ENCODE results near the gene STAC2.

STAC2 gene

DNA sequence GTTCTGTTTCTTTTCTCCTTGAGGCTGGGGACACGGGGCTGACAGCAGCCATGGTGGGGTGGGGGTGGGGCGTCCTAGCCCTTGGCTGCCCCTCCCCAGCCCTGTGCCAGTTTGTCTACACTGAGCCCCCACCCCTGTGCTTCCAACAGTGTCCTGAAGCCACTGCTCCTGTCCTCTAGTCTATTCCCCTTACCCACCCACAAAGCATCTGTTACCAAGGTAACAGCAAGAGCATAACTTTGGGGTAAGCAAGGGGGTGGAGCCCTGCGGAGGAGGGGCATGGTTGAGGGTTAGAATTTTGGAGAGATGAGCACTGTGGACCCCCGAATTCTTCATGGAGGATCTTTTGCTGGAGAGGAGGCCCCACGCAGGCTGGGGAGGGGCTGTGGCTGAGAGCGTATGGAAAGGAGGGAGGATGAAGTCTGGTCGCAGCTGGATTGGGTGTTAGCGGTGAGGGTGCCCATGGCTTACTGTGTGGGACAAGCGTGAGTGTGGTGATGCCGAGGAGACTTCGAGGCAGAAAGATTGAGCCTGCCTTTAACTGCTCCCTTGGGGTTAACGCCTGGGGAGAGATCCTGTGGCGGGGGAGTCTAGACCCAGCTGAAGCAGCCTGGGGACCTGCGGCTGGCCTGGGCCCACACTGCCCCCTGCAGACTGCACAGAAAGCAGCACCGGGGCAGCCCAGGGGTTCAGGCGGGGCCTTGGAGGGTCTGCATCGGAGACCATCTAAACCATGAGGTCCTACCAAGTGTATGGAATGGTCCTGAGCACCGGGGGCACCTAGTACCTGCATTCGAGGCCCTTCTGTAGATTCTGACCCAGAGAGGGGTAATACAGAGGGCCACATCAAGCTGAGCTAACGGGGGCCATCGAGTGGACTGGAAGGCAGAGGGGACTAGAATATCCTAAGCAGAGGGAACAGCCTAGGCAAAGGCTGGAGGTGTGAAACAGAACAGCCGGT lies 6.1 kb upstream of the STAC2 start:
- peak; percentile 34 to 56 for DNase-seq

DNA sequence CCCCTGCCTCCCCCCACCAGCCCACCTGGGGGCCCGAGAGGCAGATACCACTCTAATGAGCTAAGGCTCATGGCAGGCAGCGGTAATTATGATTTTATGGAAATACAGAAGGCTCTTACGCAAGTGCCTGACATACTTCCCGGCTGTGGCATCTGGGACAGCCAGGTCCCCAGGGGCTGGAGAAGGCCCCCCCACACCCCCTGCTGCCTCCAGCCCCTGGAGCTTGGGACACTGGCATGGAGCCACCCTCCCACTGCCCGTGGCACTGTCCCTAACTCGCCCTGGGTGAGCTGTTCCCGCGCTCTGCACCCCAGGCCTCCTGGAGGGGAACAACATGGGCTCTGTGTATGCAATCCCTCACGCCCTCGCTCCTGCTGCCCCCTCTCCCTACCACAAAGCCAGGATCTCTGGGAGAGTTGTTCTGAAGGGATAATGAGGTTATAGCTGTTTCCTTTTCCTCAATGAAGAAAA lies 5.4 kb upstream of the STAC2 start:
- no peak for DNase-seq

DNA sequence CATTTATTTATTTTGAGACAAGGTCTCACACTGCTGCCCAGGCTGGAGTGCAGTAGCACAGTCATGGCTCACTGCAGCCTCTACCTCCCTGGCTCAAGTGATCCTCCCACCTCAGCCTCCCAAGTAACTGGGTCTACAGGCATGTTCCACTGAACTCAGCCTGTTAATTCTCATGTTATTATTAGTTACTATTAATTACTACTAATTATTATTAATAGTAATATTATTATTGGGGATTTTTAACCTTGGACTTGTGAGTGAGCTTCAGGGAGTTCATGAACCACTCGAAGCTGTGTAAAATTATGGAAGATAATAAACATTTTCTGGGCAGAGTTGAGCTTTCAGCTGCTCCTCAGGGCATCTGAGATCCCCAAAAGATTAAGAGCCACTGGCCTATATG lies 4.6 kb upstream of the STAC2 start:
- no peak for DNase-seq

DNA sequence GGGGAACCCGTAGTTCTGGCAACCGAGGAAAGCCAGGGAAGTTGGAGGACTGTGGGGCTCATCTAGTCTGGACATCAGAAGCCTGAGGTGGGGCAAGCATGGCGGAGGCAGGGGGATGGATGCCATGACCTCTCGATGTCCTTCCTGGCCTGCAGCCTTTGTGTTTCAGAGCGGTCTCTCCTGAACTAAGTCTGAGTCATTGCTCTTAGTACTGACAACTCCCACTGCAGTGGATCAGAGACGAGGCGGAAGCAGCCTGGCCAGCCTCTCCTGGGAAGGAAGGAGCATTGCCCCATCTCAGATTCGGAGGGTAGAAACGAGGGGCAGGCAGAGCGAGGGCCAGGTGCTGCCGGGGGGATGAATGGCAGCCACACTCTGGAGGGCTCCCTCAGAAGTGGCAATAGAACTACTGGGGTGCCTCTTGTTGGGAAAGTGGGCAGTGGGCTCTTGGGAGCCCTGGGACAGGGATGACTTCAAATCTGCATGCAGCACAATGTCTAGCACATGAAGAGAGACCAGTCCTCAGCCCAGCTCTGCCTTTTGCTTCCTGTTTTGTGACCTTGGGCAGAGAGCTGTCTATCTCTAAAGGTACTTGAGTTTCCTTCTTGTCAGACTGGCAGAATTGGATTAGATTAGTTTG lies 3.6 kb upstream of the STAC2 start:
- DNase-seq: no peak

DNA sequence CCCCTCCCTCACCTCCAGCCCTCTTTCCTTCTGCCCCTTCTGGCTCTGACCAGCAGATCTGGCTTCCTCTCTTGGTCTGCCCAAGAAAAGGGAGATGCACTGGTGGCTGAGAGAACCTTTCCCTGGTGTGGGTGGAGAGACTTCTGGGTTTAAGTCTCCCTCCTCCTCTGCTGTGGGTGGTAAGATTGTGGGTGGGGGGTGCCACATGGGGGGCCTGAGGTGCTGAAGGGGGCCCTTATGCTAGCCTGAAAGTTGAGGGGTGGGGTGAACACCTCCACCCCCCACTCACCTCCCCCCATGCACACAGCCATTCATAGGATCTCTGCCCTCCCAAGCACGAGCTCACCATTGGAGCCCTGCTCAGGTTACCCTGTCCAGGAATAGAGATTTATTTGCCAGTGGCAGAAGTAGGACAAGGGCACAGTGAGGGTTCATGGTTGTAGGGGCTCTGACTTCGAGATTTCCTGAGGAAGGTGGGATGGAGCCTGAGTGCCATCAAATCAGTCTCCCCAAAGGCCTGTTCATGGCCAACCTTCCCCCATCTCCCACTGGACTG lies 1.7 kb upstream of the STAC2 start:
- DNase-seq: no peak

DNA sequence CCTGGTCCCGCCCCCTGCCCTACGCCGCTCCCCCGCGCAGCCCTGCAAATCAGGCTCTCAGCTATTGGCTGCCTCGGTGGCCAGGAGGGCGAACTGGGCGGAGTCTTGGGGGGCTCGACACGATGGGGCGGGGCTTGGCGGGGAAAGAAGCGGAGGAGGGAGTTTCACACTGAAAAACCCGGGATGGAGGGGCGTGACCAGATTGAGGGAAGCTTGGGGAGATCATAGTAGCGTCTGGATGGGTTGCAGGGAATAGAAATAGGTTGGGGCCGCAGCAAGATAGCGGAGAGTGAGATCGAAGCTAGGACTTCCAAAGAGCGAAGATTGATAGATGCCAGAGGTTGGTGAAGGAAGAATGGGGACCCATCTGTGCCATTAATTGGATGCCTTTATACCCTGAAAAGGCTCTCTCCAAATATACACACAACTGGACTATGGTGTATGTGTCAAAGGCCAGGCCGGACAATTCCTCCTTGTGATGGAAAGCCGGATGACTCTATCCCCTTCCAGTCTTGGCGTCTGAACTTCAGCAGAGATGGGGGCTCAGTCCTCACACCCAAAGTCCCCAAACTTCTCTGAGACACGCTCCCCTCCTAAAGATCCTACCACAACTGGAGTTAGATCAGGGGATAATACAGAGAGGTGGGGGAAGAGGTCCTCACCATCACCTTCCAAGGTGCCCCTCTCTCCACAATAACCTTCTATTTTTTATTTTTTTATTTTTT lies 376 bp upstream of the STAC2 start:
- peak in 1 of 2 donors; percentile 37 for DNase-seq

DNA sequence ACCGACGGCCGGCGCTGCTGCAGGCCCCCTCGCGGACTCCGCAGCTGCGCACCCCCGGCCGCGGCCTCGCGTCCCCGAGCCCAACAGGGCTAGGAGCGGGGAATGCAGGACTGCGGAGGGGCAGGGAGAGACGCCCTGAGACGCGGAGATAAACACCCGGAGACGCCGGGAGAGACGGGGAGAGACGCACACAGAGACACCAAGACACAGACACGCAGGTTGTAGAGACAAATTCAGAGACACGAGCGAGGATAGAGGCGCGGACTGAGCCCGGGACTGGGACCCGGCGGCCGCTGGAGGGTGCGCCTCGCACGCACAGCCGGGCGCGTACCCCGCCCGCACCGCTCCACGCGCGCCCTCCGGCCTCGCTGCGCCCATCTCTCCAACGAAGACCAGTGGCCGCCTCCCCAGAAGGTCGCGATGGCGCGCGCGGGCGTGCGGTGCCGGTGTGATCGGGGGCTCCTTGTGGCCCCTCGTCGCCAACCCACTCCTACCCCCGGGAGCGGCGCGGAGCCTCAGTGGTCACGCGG lies 902 bp downstream of the STAC2 start:
- DNase-seq: no peak

DNA sequence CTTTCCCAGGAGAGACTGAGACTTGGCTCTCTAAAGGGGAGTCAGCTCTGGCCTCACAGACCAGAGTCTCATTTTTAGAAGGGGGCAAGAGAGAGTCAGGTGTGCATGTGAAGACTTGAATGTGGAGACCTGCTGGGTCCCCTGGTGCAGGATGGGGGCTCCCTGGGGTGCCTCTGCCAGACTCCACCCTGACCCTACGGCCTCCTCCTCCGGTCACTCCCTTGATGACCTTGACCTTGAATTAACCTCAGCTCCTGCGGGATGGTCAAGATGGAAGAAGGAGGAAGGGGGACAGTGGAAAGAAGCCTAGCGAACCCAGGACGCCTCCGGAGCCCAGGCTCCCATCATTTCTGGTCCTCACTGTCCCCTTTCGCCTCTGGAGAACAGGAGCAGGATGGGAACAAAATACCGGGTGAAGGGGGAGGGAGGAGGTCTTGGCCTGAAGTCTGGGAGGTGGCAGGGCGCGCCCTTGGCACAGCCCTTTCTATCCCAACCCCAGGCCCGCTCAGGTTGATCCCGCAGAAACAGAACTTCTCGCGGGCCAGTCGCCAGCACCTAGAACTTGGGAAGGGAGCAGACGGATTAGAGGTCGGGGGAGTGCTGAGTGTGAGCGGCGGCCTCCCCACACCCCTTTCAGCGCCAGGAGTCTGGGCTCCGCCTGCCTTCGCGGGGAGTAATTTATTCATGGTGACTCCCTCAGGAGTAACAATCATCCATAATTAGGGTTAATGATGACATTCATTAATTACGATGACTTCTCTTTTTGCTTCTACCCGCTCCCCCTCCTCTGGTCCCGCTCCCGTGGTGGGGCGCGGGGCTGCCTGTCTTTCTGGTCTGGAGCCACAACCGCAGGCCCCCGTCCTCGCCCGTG lies 1.6 kb downstream of the STAC2 start:
- DNase-seq: no peak

DNA sequence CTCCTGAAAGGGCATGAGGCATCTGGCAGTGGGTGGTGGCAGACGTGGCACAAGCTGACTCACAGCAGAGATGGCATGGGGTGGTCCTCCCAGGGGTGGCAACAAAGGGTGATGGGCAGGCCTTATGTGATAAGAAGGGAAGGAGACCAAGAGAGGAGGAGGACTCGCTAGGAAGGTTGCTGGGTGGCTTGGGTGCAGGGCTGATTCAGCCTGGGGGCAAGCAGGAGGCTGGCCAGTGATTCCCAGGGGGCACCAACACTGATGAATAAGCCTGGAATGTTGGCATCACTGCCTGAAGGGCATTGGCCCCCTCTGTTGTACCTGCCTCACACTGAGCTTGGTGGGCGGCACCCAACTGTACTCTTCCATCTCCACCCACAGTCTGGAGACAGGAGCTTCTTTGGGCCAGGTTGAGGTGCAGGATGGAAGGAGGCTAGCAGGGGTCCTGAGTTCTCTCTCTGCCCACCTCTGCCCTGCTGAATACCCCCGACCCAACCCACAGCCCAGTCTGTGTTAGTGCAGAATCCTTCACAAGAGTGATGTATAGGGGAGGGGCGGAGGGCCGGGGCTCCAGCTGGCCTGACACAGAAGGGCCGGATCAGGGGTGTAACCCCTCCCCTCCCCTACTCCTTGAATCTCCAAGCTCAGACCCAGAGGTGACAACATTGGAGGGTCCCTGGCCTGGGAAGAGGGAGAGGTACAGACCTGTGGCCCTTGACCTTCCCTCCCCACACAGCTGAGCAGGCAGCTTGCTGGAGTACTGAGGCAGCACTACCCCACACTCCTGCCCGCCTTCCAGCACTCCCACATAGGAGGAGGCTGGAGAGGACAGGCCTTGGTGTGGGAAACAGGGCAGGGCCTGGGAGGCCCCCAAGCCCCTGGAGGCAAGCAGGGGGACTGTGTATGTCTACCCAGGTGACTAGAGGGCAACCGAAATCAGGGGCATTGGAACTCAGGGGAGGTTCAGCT lies 2.6 kb downstream of the STAC2 start:
- DNase-seq: no peak

DNA sequence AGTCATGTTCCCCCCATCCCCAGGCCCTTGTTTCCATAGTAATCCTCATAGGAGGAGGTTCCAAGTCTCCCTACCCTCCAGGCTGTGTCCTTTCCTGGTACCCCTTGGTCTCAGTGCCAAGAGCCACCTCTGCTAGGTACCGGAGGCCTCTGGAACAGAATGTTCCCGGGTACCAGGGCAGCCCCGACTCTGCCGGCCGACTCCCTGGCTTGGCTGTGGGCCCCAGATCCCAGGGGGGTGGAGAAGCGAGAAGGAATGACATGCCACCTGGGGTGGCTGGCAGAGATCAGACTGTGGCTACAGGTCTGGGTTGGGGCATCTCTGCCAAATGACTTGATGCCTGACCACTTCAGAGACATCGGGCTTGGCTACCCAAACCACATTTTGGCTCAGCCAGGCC lies 3.6 kb downstream of the STAC2 start:
- DNase-seq: no peak

DNA sequence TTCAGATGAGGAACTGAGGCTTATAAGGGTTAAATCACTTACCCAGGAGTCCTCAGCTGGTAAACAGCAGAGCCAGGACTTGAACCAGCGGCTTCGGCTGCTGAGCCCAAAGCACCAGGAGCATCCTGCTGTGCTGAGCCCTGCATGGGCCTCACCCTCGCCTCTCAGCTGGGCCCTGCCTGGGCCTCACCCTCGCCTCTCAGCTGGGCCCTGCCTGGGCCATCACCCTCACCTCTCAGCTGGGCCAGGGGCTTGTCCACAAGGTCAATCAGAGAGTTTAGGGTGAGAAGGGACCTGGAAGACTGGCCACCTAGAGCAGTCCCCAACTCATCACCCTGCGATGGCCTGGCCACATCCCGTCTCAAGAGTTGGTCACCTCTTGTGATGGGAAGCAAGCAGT lies 4.2 kb downstream of the STAC2 start:
- DNase-seq: no peak

DNA sequence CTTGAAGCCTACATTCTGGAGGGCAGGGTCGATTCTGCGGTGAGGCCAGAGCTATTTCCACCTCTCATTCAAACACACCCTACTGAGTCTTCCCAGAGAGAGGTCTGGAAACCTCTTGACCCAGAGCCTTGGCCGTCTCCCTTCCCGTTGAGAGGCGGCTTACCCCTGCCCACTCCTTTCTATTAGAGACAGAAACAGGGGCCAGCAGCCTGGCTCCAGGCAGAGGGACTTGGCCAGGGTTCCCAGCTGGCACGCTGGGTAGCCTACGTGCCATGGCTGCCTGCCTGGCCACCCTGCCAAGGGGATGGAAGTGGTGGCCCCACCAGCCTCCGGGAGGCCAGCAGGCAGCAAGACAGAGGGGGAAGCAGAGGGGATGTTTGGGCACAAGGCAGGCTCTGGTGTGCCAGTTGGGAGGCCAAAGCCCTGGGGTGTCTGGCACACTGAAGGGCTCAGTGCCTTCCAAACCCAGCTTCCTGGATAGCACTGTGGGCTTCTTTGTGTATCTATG lies 6.0 kb downstream of the STAC2 start:
- no peak for DNase-seq

DNA sequence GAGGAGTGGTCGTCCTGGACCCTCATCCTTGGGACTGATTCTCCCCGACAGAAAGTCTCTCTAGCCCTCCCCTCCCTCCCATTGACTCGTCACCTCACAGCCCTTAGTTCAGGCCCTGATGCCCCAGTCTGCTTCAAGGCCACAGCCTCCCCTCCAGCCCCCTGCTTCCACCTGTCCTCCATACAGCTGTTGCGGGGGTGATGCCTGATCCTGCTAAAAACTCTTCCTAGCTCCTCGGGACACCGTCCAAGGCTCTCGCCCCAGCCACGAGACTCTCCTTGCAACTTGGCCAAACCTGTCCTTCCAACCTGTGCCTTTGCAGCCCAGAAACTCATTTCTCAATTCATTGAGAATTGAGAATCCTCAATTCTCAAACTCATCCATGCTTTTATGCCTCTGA lies 6.8 kb downstream of the STAC2 start:
- DNase-seq: no peak

DNA sequence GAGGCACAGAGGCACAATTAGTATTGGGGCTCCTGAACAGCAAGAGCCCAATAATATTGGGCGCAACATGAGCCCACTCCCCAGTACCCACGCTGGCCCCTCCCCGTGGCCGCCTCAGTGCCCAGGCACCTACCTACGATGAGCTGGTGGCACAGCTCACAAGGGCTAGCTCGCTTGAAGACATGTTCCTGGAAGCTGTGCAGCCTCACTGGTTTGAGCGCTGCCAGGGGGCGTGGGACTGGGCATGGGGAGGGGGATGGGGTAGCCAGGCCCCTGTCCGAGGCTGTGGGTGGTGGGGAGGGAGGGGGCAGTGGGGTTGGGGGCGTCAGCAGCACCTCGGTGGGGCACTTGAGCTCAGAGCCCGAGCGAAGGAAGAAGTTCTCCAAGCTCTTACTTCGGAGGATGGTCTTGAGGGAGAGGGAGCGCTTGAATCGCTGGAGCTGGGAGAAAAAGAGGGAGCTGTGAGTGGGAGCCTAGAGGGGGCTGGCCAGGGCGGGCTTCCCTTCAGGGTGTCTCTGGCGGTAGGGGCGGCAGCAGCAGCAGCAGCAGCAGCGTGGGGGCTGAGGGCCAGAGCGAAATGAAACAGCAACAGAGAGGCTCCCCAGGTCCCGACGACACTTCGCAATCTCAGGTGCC lies 7.9 kb downstream of the STAC2 start:
- no peak for DNase-seq

DNA sequence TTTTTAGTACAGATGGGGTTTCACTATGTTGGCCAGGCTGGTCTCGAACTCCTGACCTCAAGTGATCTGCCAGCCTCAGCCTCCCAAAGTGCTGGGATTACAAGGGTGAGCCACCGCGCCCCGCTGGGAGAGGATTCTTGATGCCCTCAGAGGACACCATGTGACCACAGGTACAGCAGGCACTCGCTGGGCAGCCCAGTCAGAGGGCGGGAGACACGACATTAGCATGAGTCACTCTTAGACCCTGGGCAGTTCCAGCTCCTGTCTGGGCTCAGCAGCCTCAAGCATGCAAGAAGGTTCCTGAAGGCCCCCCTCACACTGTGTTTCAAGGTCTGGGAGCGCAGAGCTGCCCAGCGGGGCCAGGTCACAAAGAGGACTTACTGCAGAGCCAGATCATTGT lies 11.9 kb downstream of the STAC2 start:
- no peak for DNase-seq

DNA sequence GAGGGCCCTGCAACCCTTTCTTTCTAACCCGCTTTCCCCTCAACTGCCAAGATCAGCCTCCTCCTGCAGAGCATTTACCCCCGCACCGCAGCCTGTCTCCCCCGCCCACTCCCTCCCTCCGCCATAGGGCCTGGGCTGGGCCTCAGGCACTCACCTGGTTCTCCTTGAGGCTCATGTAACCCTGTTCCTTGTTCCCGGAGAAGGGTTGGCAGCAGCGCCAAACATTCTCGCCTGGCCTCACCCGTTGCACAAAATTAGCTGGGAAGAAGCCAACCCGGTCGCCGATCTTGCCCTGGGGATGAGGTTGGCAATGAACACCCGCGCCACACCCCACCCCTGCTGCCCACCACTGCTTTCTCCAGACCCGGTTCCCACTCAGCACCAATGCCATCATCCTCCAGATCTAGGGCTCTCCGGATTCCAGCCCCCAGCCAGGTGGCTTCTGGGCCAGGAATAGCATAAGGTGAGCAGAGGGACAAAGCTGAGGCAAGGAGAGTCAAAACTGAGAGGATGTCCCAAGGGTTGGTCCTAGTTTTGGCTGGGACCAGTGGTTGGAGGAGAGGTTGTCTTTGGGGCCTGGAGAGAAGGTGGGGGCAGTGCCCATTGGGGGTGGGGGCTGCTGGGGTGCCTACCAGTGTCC lies 12.8 kb downstream of the STAC2 start:
- DNase-seq: no peak

DNA sequence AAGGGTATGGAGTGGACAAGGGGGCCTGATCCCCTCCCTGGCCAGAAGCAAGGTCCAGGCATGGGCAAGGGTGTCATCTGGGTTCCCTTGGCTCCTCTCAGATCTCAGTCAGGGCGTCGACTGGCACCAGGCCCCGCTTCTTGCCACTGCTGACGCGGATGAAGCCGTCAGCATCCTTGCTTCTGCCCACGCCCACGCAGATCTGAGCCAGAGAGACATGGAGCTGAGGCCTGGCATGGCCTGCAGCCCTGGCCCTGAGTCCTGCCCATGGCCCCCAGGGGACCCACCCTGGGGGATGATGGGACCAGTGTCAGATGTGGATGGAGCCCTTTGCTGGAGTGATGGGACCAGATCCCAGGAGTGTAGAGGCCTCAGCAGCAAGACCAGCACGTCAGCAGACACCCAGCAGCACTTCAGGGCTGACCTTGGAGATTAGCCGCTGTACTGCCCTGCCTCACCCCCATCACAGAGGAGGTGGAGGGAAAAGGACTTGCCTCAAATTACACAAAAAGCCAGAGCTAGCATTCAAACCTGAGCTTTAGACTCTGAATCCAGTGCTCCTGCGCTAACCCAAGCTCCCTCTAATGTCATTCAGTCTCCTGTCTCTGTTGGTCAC lies 13.4 kb downstream of the STAC2 start:
- no peak for DNase-seq

DNA sequence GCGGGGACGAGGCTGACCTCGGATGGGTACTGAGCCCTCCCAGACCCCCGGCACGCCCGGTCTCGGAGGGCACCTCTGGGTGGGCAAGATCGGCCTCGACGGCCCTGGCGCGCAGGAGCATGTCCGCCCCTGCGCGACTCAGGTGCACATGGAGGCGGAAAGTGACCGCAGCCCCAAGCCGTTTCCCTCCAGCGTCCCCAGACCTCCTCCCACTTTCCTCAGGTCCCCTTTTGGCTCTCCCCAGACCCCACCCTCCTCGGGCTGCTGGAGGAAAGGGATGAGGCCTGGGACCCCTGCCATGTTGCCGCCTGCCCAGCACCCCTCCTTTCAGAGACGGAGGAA lies 15.7 kb downstream of the STAC2 start:
- no peak for DNase-seq

All from stimulated activated CD4-positive, alpha-beta T cell treated with anti-CD3 and anti-CD28 coated beads, Interleukin-2, amount 100 ng/mL, for 48 hours (primary cell).